ENCODE measurements around the gene OR2A5.

OR2A5 gene

DNA sequence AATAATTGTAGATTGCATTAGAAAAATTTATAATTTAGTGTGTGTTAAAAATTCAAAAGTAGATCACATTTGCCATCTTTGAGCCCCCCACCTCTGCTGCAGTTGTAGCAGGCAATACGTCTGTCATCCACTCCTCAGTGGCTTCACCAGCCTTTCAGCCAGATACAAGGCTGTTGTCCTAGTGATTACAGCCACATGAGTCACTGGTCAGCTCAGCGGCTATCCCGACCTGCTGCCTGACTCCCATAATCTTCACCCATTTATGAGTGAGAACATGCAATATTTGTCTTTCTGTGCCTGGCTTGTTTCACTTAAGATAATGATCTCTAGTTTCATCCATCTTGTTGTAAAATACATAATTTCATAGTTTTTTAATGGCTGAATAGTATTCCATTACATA, 9.2 kb downstream of the OR2A5 start:
- Histone ChIP-seq H3K27ac (ENCODE audit: low read depth, low read length) (no peak overlapping the region), H3F3A (ENCODE audit: insufficient read depth) (no peaks in the 10 kb centered on the region), H3K4me3 (ENCODE audit: insufficient read depth, low read length, poor library complexity, severe bottlenecking) (no peak overlapping the region), H3K36me3 (ENCODE audit: low read length) (no peaks in the 10 kb centered on the region), H3K4me2 (ENCODE audit: low read depth, low read length, poor library complexity, severe bottlenecking) (no peak overlapping the region), H3K9ac (ENCODE audit: low read length) (no peak overlapping the region), H4K20me1 (ENCODE audit: low read depth, low read length) (no peaks in the 10 kb centered on the region), H3K27me3 (ENCODE audit: low read length) (no peaks in the 10 kb centered on the region), H2AFZ (ENCODE audit: low read depth, low read length, severe bottlenecking) (no peak overlapping the region), H3K79me2 (ENCODE audit: insufficient read depth, low read length) (no peaks in the 10 kb centered on the region), H3K9me3 (ENCODE audit: insufficient read depth, low read length) (no peaks in the 10 kb centered on the region), H3K9me2 (replicated peaks; ENCODE audit: insufficient read depth, low read length) (no peaks in the 10 kb centered on the region; the same call in 1 of the 2 replicates)
- TF ChIP-seq, protein P1, sequence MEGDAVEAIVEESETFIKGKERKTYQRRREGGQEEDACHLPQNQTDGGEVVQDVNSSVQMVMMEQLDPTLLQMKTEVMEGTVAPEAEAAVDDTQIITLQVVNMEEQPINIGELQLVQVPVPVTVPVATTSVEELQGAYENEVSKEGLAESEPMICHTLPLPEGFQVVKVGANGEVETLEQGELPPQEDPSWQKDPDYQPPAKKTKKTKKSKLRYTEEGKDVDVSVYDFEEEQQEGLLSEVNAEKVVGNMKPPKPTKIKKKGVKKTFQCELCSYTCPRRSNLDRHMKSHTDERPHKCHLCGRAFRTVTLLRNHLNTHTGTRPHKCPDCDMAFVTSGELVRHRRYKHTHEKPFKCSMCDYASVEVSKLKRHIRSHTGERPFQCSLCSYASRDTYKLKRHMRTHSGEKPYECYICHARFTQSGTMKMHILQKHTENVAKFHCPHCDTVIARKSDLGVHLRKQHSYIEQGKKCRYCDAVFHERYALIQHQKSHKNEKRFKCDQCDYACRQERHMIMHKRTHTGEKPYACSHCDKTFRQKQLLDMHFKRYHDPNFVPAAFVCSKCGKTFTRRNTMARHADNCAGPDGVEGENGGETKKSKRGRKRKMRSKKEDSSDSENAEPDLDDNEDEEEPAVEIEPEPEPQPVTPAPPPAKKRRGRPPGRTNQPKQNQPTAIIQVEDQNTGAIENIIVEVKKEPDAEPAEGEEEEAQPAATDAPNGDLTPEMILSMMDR (IDR thresholded peaks at IDR 0.05; ENCODE audit: insufficient read depth, low read length, poor library complexity, severe bottlenecking), result no peak

DNA sequence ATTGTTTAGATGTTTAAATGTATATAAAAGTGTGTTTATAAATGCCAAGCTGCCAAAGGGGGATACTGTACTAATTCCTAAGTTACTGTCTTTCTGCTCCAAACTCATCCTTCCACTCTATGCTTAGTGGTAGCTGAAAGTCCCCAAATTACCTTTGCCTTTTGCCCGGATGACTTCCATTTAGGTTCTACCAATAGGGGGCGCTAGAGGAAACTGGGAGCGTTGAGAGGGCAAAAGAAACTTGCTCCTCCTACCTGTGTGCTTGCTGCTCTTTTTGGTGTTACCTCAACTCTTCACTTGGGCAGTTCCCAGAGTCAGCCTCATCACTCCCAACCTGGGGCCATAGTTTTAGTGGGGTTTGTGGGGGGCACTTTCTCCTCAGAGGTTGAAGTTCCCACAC, 15.0 kb downstream of the OR2A5 start:
- Histone ChIP-seq H3K27ac (ENCODE audit: low read depth, low read length) (no peak overlapping the region), H3K27me3 (ENCODE audit: low read length) (no peaks in the 10 kb centered on the region), H3K79me2 (ENCODE audit: insufficient read depth, low read length) (no peaks in the 10 kb centered on the region), H3K36me3 (ENCODE audit: low read length) (no peaks in the 10 kb centered on the region), H4K20me1 (ENCODE audit: low read depth, low read length) (no peaks in the 10 kb centered on the region), H3F3A (ENCODE audit: insufficient read depth) (no peaks in the 10 kb centered on the region), H3K4me3 (ENCODE audit: insufficient read depth, low read length, poor library complexity, severe bottlenecking) (no peak overlapping the region), H3K9me3 (ENCODE audit: insufficient read depth, low read length) (no peaks in the 10 kb centered on the region), H3K9ac (ENCODE audit: low read length) (no peak overlapping the region), H3K9me2 (replicated peaks; ENCODE audit: insufficient read depth, low read length) (no peaks in the 10 kb centered on the region), H2AFZ (ENCODE audit: low read depth, low read length, severe bottlenecking) (no peak overlapping the region), H3K4me2 (ENCODE audit: low read depth, low read length, poor library complexity, severe bottlenecking) (no peak overlapping the region)
- TF ChIP-seq EZH2phosphoT487 (conservative IDR thresholded peaks at IDR 0.05; ENCODE audit: low read length), result no peak
- TF ChIP-seq, protein P1 (IDR thresholded peaks at IDR 0.05; ENCODE audit: insufficient read depth, low read length, poor library complexity, severe bottlenecking), result no peak

DNA sequence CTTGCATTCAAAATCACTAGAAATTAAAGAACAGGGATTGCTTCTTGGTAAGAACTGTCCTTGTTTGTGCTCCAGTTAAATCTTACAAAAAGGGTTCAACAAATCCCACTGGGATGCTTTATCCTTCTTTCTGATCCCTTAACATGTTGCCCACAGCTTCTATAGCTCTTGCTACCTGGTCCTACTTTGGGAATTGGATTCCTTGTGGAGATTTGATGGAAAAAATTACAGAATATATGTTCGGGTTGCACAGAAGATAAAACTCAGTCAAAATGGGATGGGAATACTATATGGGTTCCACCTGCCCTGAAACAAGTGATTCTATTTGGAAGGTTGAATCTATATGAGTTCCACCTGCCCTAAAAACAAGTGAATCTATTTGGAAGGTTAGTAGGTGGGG, 20.8 kb downstream of the OR2A5 start, which contains the start of gene OR2A25:
TSS of gene OR2A25 (plus strand) at position 301 of the 400 bp plus-strand sequence. CDS start 4,409 bp downstream, outside the sequence.
- no peak within 1 kb of the TSS for H3K4me2 ChIP-seq (ENCODE audit: low read depth, low read length, poor library complexity, severe bottlenecking)
- TF ChIP-seq EZH2phosphoT487 (conservative IDR thresholded peaks at IDR 0.05; ENCODE audit: low read length), result no peak
- TF ChIP-seq, protein P1 (IDR thresholded peaks at IDR 0.05; ENCODE audit: insufficient read depth, low read length, poor library complexity, severe bottlenecking), result no peak

More for the DNA sequence above, 20.8 kb downstream of the OR2A5 start, which contains the start of gene OR2A25:
- Histone ChIP-seq H3K9ac (ENCODE audit: low read length) (no peak within 1 kb of the TSS), H2AFZ (ENCODE audit: low read depth, low read length, severe bottlenecking) (no peak within 1 kb of the TSS), H4K20me1 (ENCODE audit: low read depth, low read length) (no peaks in the 10 kb centered on the region), H3K27me3 (ENCODE audit: low read length) (no peaks in the 10 kb centered on the region), H3K9me2 (replicated peaks; ENCODE audit: insufficient read depth, low read length) (no peaks in the 10 kb centered on the region), H3K79me2 (ENCODE audit: insufficient read depth, low read length) (no peaks in the 10 kb centered on the region), H3K27ac (ENCODE audit: low read depth, low read length) (no peak within 1 kb of the TSS), H3K4me3 (ENCODE audit: insufficient read depth, low read length, poor library complexity, severe bottlenecking) (no peak within 1 kb of the TSS), H3K9me3 (ENCODE audit: insufficient read depth, low read length) (no peaks in the 10 kb centered on the region), H3F3A (ENCODE audit: insufficient read depth) (no peaks in the 10 kb centered on the region), H3K36me3 (ENCODE audit: low read length) (no peaks in the 10 kb centered on the region)
